HepG2 (cell line): ENCODE data around the gene RBCK1. TPM values are rescaled to one million over a fixed set of nuclear protein-coding genes. Genes with fewer than 3 reads are reported as not detected.

Source experiments
- ATAC-seq: fragments of 200-7000 bp; cut with Tn5 transposase; 3 replicates; pipeline ENCODE4 v1.9.1; 2020; ENCODE audit warnings: mild to moderate bottlenecking, moderate library complexity
- BruUV-seq: library from RNA; stranded (reverse); fragments of 400-500 nt; replicated peaks from 2 replicates; lab custom pipeline; 2021; lab: Mats Ljungman, UMichigan
- CTCF ChIA-PET: fragments of 300-600 bp; formaldehyde crosslinking; extraction: SDS; loops from one replicate; lab custom pipeline; 2021; ENCODE audit warnings: low total read pairs, inconsistent platforms, low intra/inter-chr PET ratio; lab: Yijun Ruan, JAX
- POLR2A ChIA-PET: fragments of 350-600 bp; sonication (Branson Sonifier 250); formaldehyde crosslinking; loops from one replicate; lab custom pipeline; 2020; ENCODE audit warnings: antibody characterized with exemption, inconsistent platforms; lab: Yijun Ruan, JAX
- DNase-seq: peaks from one replicate; pipeline ENCODE4 v3.0.0-alpha.2; 2015; ENCODE audit warnings: low spot score
- FAIRE-seq: peaks from 3 replicates; lab custom pipeline; 2011; peaks lifted over from hg19 to GRCh38; lab: Jason Lieb, UNC
- H2AFZ ChIP-seq: one replicate; pipeline ENCODE4 v1.6.1; 2011; ENCODE audit warnings: low read length, inconsistent platforms
- H3K27ac ChIP-seq: fragments of 300-600 bp; 3 replicates; pipeline ENCODE4 v1.8.0; 2011; ENCODE audit warnings: mixed run types, mild to moderate bottlenecking, mixed read lengths, low read length, inconsistent platforms; ENCODE audit not compliant: insufficient read depth; ENCODE audit errors: extremely low read length
- H3K27me3 ChIP-seq, 2 experiments: fragments of 200-600 bp in 1 of 2; 2 replicates in 1 of 2; 3 replicates in 1 of 2; pipeline versions ENCODE4 v1.6.0 to v1.8.0; 2011; ENCODE audit warnings: low read length in 2 of 2, mild to moderate bottlenecking in 2 of 2, moderate library complexity in 2 of 2, inconsistent platforms in 1 of 2; ENCODE audit not compliant: insufficient read depth in 2 of 2, control insufficient read depth in 1 of 2
- H3K36me3 ChIP-seq, 2 experiments: fragments of 200-600 bp in 1 of 2; replicated peaks in 1 of 2; 2 replicates in 1 of 2; 3 replicates in 1 of 2; pipeline versions ENCODE4 v1.5.1 to v1.8.0; 2011; ENCODE audit warnings: low read length in 2 of 2, inconsistent platforms in 1 of 2; ENCODE audit not compliant: insufficient read depth in 2 of 2, control insufficient read depth in 1 of 2
- H3K4me1 ChIP-seq: 2 replicates; pipeline ENCODE4 v1.5.1; 2012; ENCODE audit warnings: low read length, inconsistent platforms; ENCODE audit not compliant: insufficient read depth
- H3K4me2 ChIP-seq: 2 replicates; pipeline ENCODE4 v1.6.0; 2011; ENCODE audit warnings: low read depth, low read length, inconsistent platforms
- H3K4me3 ChIP-seq, 3 experiments: fragments of 200-600 bp in 1 of 3; sonication (generic), shearing (Covaris generic) in 1 of 3; replicated peaks in 1 of 3; 2 replicates each; pipeline ENCODE4 v1.5.1; 2011 to 2016; ENCODE audit warnings: low read length in 3 of 3, inconsistent platforms in 2 of 3, low read depth in 2 of 3, mild to moderate bottlenecking in 2 of 3, control low read depth in 1 of 3, mixed read lengths in 1 of 3; ENCODE audit not compliant: insufficient read depth in 1 of 3
- H3K79me2 ChIP-seq: one replicate; pipeline ENCODE4 v1.6.1; 2011; ENCODE audit warnings: low read length, inconsistent platforms; ENCODE audit not compliant: insufficient read depth
- H3K9ac ChIP-seq: 2 replicates; pipeline ENCODE4 v1.6.0; 2011; ENCODE audit warnings: mild to moderate bottlenecking, low read depth, low read length, inconsistent platforms; ENCODE audit not compliant: insufficient read depth
- H3K9me3 ChIP-seq: 2 replicates; pipeline ENCODE4 v1.5.1; 2012; ENCODE audit warnings: mild to moderate bottlenecking, low read length
- H4K20me1 ChIP-seq: 2 replicates; pipeline ENCODE4 v1.6.0; 2011; ENCODE audit warnings: inconsistent platforms, mild to moderate bottlenecking, low read length, moderate library complexity; ENCODE audit not compliant: insufficient read depth
- FOXM1 ChIP-seq: sonication (generic); formaldehyde crosslinking; IDR thresholded peaks from 2 replicates; pipeline ENCODE4 v1.5.0; 2020; ENCODE audit warnings: missing genetic modification reagents
- GZF1 ChIP-seq: sonication (generic); formaldehyde crosslinking; IDR thresholded peaks from 2 replicates; pipeline ENCODE4 v1.5.1; 2020; ENCODE audit warnings: mild to moderate bottlenecking, missing genetic modification reagents
- HDAC2 ChIP-seq: sonication (generic); formaldehyde crosslinking; IDR thresholded peaks from 2 replicates; pipeline ENCODE4 v1.4.0; 2020; ENCODE audit warnings: missing genetic modification reagents
- MAX ChIP-seq: IDR thresholded peaks from 2 replicates; pipeline ENCODE4 v1.6.1; 2012; ENCODE audit warnings: inconsistent platforms
- NFYB ChIP-seq: sonication (generic); formaldehyde crosslinking; IDR thresholded peaks from 2 replicates; pipeline ENCODE4 v1.4.0; 2020; ENCODE audit warnings: missing genetic modification reagents
- NR0B2 ChIP-seq: sonication (generic); formaldehyde crosslinking; IDR thresholded peaks from 2 replicates; pipeline ENCODE4 v1.4.0; 2020; ENCODE audit warnings: mild to moderate bottlenecking, missing genetic modification reagents
- PPARG ChIP-seq: conservative IDR thresholded peaks from 2 replicates; pipeline ENCODE4 v1.6.1; 2016; ENCODE audit warnings: missing biosample characterization, missing genetic modification reagents
- SAFB2 ChIP-seq: sonication (generic); formaldehyde crosslinking; IDR thresholded peaks from 2 replicates; pipeline ENCODE4 v1.5.1; 2020; ENCODE audit warnings: missing genetic modification reagents, low read depth, mild to moderate bottlenecking, borderline replicate concordance
- SAP130 ChIP-seq: IDR thresholded peaks from 2 replicates; pipeline ENCODE4 v1.6.1; 2016; ENCODE audit warnings: low read depth
- ZBTB38 ChIP-seq: sonication (generic); formaldehyde crosslinking; IDR thresholded peaks from 2 replicates; pipeline ENCODE4 v1.5.1; 2020; ENCODE audit warnings: mild to moderate bottlenecking, missing genetic modification reagents
- ZNF142 ChIP-seq: sonication (generic); formaldehyde crosslinking; IDR thresholded peaks from 2 replicates; pipeline ENCODE4 v1.4.0; 2020; ENCODE audit warnings: missing genetic modification reagents
- ZNF362 ChIP-seq: sonication (generic); formaldehyde crosslinking; IDR thresholded peaks from 2 replicates; pipeline ENCODE4 v1.4.0; 2020; ENCODE audit warnings: missing genetic modification reagents, mild to moderate bottlenecking, borderline replicate concordance
- ZNF484 ChIP-seq: sonication (generic); formaldehyde crosslinking; IDR thresholded peaks from 2 replicates; pipeline ENCODE4 v1.5.1; 2020; ENCODE audit warnings: mild to moderate bottlenecking, low read depth, missing genetic modification reagents, borderline replicate concordance
- ZNF615 ChIP-seq: sonication (generic); formaldehyde crosslinking; IDR thresholded peaks from 2 replicates; pipeline ENCODE4 v1.5.0; 2020; ENCODE audit warnings: mild to moderate bottlenecking, missing genetic modification reagents, borderline replicate concordance
- ZNF704 ChIP-seq: sonication (generic); formaldehyde crosslinking; IDR thresholded peaks from 2 replicates; pipeline ENCODE4 v1.8.1; 2023; ENCODE audit warnings: mild to moderate bottlenecking, inconsistent platforms, moderate library complexity, missing genetic modification reagents, borderline replicate concordance
- ZNF740 ChIP-seq: sonication (generic); formaldehyde crosslinking; IDR thresholded peaks from 2 replicates; pipeline ENCODE4 v1.4.0; 2020; ENCODE audit warnings: missing genetic modification reagents
- WGBS: methylation state at CpG from one replicate; pipeline ENCODE4 v1.1.6; 2017; ENCODE audit warnings: low lambda C conversion rate; 5-methylcytosine and 5-hydroxymethylcytosine counted together
- in situ Hi-C: cut with HindIII; loops from 2 replicates; pipeline ENCODE4 v1.10.0; 2017; ENCODE audit warnings: low pct_unique_long_range_greater_than_20kb; ENCODE audit not compliant: extremely low pct_ligation_motif_present
- intact Hi-C: fragments of 100-400 bp; cut with micrococcal nuclease; formaldehyde crosslinking; loops from one replicate; pipeline ENCODE4 v1.10.0; 2022; ENCODE audit not compliant: unreplicated experiment
- polyA plus RNA-seq, 8 experiments: library from polyadenylated mRNA; depleted of rRNA in 3 of 8; stranded (reverse) in 7 of 8; unstranded in 1 of 8; fragments of >200 nt; fragmentation: Illumina TruSeq in 4 of 8; extraction: Trizol in 4 of 8; gene quantifications; 2 replicates each; pipeline versions ENCODE4 v1.2.1 to v1.2.3, GENCODE V29; 2011 to 2016; ENCODE audit warnings: low read depth in 4 of 8, missing spikeins in 1 of 8, mixed read lengths in 1 of 8; ENCODE audit not compliant: insufficient read depth in 1 of 8
- total RNA-seq, 5 experiments: library from RNA; depleted of rRNA; stranded (reverse); fragments of >200 nt; fragmentation: Illumina TruSeq; extraction: Trizol; gene quantifications; 2 replicates each; pipeline ENCODE4 v1.2.3, GENCODE V29; 2016; ENCODE audit warnings: low read depth in 1 of 5

The RBCK1 gene
- total and polyA plus RNA-seq, 2 of the 13 experiments (the other 11 are each of a cell fraction or from before 2014, with no cell fraction given) = 149 to 215 TPM

GRCh38 chr20:415820-416322, 7.8 kb downstream of the RBCK1 start:
- ATAC-seq = no peak
- no peak for FAIRE-seq
- in situ Hi-C loops = no loop called here
- BruUV-seq = no TSS peak
- Histone ChIP-seq H3K79me2 (peaks cover 48% of the 10 kb centered on the region), H4K20me1 (no peaks in the 10 kb centered on the region), H3K4me3 (no peak overlapping the region), H3K4me2 (no peak overlapping the region), H3K9ac (no peak overlapping the region), H3K27ac (peak overlapping the region; percentile 30), H3K4me1 (peaks cover 48% of the 10 kb centered on the region), H3K9me3 (no peaks in the 10 kb centered on the region), H3K27me3 (no peaks in the 10 kb centered on the region), H2AFZ (no peak overlapping the region), H3K36me3 (peaks cover 34 to 83% of the 10 kb centered on the region in 2 experiments)
- intact Hi-C loops = no loop called here
- WGBS = 93% methylated on average over 13 of the region's 13 CpGs
- ChIA-PET CTCF (no interaction called here), POLR2A (interaction anchor here (0.9 to 4.5 kb wide), 4 partner anchors 9 to 44 kb away, joined by 3 to 15 read pairs (median 6); no protein-coding TSS in a partner anchor)
- no peak for DNase-seq
- peak; percentile 26; the same call in 1 of the 2 replicates for TF ChIP-seq ZBTB38 (CRISPR knock-in tag)
- no peak for TF ChIP-seq ZNF740 (CRISPR knock-in tag)
- TF ChIP-seq GZF1 = no peak
- no peak for TF ChIP-seq FOXM1 (CRISPR knock-in tag)
- TF ChIP-seq MAX = no peak
- peak; percentile 49; the same call in 1 of the 2 replicates for TF ChIP-seq ZNF362
- TF ChIP-seq ZNF484 (CRISPR knock-in tag) = no peak
- no peak for TF ChIP-seq NFYB (CRISPR knock-in tag)
- no peak for TF ChIP-seq ZNF142 (CRISPR knock-in tag)
- TF ChIP-seq ZNF615 = no peak
- no peak for TF ChIP-seq PPARG (CRISPR knock-in tag)
- no peak for TF ChIP-seq NR0B2 (CRISPR knock-in tag)
- no peak for TF ChIP-seq SAFB2 (CRISPR knock-in tag)
- TF ChIP-seq ZNF704 (CRISPR knock-in tag) = 0 out of 2 replicates have a peak, but pooled peaks have one; percentile 2
- TF ChIP-seq SAP130 (CRISPR knock-in tag) = no peak
- no peak for TF ChIP-seq HDAC2 (CRISPR knock-in tag)
